GM18951 (cell line): ENCODE data around the gene INHA.

Source experiments
- POLR2A ChIP-seq: IDR thresholded peaks from 4 replicates; pipeline ENCODE4 v1.6.1; 2011; ENCODE audit warnings: mild to moderate bottlenecking; ENCODE audit not compliant: insufficient read length, insufficient read depth; ENCODE audit errors: extremely low read depth
- in situ Hi-C: fragments of 300-500 bp; cut with MboI; formaldehyde crosslinking; loops from one replicate; pipeline ENCODE4 v1.12.0; 2022; ENCODE audit warnings: low sequenced_read_pairs, mixed read lengths, inconsistent platforms; ENCODE audit not compliant: unreplicated experiment

The INHA gene

GRCh38 chr2:219575566-219576504 lies 3.7 kb downstream of the INHA start:
- in situ Hi-C loops: no loop called here
- no peak for TF ChIP-seq POLR2A

DNA sequence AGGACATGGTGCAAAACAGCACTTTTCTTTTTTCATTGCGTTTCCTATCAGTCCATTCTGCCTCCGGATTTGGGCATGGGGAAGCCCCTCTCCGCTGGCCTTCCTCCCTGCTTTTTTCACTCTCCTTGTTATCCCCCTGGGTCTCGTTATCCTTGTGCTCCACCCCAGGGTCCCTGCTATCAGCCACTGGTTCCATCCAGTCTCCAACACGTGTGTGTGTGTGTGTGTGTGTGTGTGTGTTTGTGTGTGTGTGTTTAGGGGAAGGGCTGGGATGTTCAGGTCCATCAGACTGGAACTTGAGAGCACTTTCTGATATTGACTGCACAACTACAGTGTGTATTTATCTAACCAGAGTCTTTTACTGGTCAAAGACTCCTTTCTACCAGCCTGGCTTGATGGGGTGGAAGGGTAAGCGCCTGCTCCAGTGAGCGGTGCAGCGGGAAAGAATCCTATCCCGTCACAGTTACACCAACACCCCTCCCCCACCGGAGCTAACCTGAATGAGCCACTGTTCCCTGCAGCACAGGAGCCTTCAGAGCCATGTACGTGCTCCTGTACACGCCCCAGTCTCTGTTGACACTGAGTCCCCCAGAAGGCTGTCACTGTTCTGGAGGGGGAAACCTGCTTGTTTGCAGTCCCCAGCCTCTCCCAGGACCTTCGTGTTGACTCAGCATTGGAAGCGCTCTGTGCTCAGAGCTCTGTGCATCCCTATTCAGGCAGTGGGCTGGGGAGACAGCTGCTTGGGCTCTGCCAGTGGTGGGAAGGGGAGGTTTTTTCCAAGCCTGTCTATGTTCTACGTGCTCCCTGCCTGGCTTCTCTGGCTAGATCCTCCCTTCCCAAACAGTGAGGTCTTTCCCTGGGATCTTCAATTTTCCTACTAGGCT lies 4.6 kb downstream of the INHA start:
- in situ Hi-C loops: no loop called here
- TF ChIP-seq POLR2A: no peak

- TF ChIP-seq POLR2A: no peak
- in situ Hi-C loops: no loop called here
Measured at GRCh38 chr2:219578811-219579613, 6.9 kb downstream of the INHA start.

DNA sequence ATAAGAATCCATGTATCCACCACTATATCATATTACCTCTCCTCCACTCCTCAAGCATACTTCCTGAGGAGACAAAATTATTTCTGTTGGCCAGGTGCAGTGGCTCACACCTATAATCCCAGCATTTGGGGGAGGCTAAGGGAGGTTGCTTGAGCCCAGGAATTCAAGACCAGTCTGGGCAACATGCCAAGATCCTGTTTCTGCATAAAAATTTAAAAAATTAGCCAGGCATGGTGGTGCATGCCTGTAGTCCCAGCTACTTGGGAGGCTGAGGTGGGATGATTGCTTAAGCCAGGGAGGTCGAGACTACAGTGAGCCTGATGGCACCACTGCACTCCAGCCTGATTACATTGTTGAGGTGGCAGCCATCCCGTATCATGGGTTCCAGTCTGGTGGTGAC lies 9.2 kb downstream of the INHA start:
- in situ Hi-C loops: no loop called here
- TF ChIP-seq POLR2A: no peak

- in situ Hi-C loops: no loop called here
- TF ChIP-seq POLR2A: no peak
Measured at GRCh38 chr2:219591091-219591490, 19.0 kb downstream of the INHA start.

- in situ Hi-C loops: no loop called here
- TF ChIP-seq POLR2A: no peak
Measured at GRCh38 chr2:219592736-219593135, 20.6 kb downstream of the INHA start.

DNA sequence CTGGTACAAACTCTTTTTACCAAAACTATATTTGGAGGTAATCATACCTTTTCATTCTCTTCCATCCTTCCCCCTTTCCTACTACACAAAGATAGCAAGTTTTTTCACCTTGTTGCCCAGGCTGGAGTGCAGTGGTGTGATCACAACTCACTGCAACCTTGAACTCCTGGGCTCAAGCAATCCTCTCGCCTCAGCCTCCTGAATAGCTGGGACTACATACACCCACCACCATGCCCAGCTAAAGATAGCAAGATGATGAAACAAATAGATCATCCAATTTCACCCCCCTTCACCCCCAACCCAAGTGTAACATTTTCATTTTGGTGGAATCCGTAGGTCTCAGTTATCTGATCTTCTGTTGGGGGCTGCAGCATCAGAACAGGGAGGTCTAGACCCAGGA lies 21.0 kb downstream of the INHA start:
- no peak for TF ChIP-seq POLR2A
- in situ Hi-C loops: no loop called here

GRCh38 chr2:219595256-219595655 lies 23.1 kb downstream of the INHA start:
- TF ChIP-seq POLR2A: no peak
- in situ Hi-C loops: no loop called here

DNA sequence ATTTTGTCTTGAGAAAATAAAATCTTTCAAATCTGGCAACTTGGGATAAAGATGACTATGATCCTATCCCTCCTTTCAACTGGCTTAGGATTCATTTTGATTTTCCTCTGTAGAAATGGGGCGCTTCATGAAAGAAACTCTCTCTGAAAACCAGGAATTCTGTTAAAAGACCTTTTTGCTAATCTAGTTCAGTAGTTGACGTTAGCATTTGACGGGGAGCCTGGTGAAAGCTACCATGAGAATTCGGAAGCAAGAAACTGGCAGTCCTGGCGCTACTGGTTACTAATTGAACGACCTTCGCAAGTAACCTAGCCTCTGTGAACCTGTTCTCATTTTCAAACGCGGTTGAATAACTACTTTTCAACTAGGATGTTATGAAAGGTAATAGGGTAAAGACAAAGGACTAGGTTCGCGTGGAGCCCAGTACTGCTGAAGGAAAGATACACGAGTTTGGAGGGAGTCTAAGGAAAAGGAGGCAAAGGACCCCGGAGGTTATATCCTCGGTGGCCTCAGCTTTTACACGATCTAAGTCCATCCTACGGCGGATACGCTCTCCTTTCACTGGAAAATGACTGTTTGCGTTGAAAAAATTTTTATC lies 24.9 kb downstream of the INHA start:
- in situ Hi-C loops: no loop called here
- no peak for TF ChIP-seq POLR2A

GRCh38 chr2:219597552-219598307 lies 25.6 kb downstream of the INHA start, which contains the start of gene STK11IP:
TSS of gene STK11IP (plus strand) at chr2:219597857. CDS start at chr2:219598120, 263 bp downstream.
- TF ChIP-seq POLR2A: peak; percentile 97
- in situ Hi-C loops: no loop called here

GRCh38 chr2:219598308-219599078 lies 26.4 kb downstream of the INHA start:
- TF ChIP-seq POLR2A: peak; percentile 5
- in situ Hi-C loops: no loop called here
